Glutamatergic neuron (in vitro differentiated cells): Measurements from ENCODE around the gene IRF6. TPM values are rescaled to one million over a fixed set of nuclear protein-coding genes. Genes with fewer than 3 reads are reported as not detected.
A peak's percentile ranks its signal among the peaks of the same experiment; 100 is the strongest.

Experiments
- DNase-seq: peaks from one replicate; pipeline ENCODE4 v3.0.0; 2022
- H3K27ac Mint-ChIP-seq: one replicate; pipeline ENCODE4 v1.8.0; 2020; ENCODE audit warnings: mild to moderate bottlenecking, mixed read lengths, inconsistent platforms; ENCODE audit not compliant: unreplicated experiment
- H3K27me3 Mint-ChIP-seq: one replicate; pipeline ENCODE4 v1.8.0; 2020; ENCODE audit warnings: mild to moderate bottlenecking, moderate library complexity, mixed read lengths, inconsistent platforms; ENCODE audit not compliant: unreplicated experiment
- H3K36me3 Mint-ChIP-seq: one replicate; pipeline ENCODE4 v1.8.0; 2020; ENCODE audit warnings: mild to moderate bottlenecking, mixed read lengths, inconsistent platforms; ENCODE audit not compliant: unreplicated experiment
- H3K4me1 Mint-ChIP-seq: one replicate; pipeline ENCODE4 v1.8.0; 2020; ENCODE audit warnings: mild to moderate bottlenecking, low read depth, mixed read lengths, inconsistent platforms; ENCODE audit not compliant: unreplicated experiment
- H3K4me3 Mint-ChIP-seq: one replicate; pipeline ENCODE4 v1.8.0; 2020; ENCODE audit warnings: mild to moderate bottlenecking, mixed read lengths, inconsistent platforms; ENCODE audit not compliant: unreplicated experiment
- H3K9me3 Mint-ChIP-seq: one replicate; pipeline ENCODE4 v1.8.0; 2020; ENCODE audit warnings: mild to moderate bottlenecking, moderate library complexity, mixed read lengths, inconsistent platforms; ENCODE audit not compliant: unreplicated experiment
- long read RNA-seq: library from polyadenylated mRNA; unstranded; transcript quantifications from one replicate; pipeline ENCODE4 v2.0.0, GENCODE V29; 2020; ENCODE audit not compliant: unreplicated experiment
- total RNA-seq: library from RNA; stranded (reverse); fragmentation: NEBNext Ultra II Directional; extraction: Animal tissue kit (Norgen Biotek cat#: 25700); gene quantifications from one replicate; pipeline ENCODE4 v1.2.1, GENCODE V29; 2021; ENCODE audit not compliant: unreplicated experiment
- TF ChIP-seq, protein P1 (sequence below): fragments of 200-600 bp; sonication (generic); IDR thresholded peaks from one replicate; pipeline ENCODE4 v1.5.0; 2021; ENCODE audit not compliant: partially characterized antibody, unreplicated experiment

Gene IRF6
- total RNA-seq = 0.47 TPM
- long read RNA-seq, full-length matches to known transcripts = 1 of 1 reads
- long read RNA-seq, partial matches to known transcripts = 0 of 1 reads
- long read RNA-seq, other reads (novel, unspliced or antisense) = 0 of 1 reads

DNA sequence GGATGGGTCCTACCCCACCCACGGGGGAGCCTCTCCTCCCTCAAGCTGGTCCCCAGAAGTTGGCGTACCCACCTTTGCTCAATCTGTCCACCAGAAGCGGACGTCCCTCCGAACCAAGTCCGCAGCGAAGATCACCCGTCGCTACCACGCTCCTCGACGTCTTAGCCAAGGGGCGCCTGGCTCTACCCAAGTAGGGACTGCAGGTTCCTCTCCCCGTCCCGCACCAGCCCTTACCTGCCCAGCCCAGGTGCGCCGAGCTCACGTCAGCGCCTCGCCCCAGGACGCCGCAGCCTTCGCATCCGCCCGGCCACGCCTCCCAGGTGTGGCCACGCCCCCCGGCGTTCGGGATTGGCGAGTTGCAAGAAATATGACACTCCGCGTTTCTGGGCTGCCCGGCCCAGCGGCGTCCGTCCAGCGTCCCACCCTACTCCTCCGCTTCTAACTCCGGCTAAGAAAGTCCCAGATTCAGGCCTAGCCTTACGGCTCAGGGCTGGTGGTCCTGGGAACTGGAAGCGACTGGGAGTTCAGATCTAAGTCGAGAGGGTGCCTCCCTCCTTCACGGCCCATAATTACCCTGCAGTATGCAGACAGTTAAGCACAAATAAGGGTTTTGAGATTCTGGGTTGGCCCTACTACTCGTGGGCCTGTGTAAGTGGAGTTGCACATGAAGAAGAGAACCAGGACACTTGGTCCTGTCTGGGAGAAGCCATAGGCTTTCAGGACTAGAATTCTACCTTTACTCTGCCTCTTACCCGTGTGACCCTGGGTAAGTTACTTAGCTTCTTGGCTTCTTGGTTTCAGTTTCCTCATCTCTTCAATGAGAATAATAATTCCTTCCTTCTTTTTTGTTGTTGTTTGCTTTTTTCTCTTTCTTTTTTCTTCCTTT is at the start of gene IRF6:
TSS of gene IRF6 (minus strand) at position 268 of the 886 bp plus-strand sequence. CDS start 4,729 bp downstream, outside the sequence.
- DNase-seq = peak; percentile 74
- Mint-ChIP-seq H3K27me3 (peaks cover 7% of the 10 kb centered on the region), H3K36me3 (no peaks in the 10 kb centered on the region), H3K4me3 (peak within 1 kb of the TSS; percentile 80), H3K9me3 (no peaks in the 10 kb centered on the region), H3K27ac (no peak within 1 kb of the TSS), H3K4me1 (peaks cover 5% of the 10 kb centered on the region)
- TF ChIP-seq, protein P1, sequence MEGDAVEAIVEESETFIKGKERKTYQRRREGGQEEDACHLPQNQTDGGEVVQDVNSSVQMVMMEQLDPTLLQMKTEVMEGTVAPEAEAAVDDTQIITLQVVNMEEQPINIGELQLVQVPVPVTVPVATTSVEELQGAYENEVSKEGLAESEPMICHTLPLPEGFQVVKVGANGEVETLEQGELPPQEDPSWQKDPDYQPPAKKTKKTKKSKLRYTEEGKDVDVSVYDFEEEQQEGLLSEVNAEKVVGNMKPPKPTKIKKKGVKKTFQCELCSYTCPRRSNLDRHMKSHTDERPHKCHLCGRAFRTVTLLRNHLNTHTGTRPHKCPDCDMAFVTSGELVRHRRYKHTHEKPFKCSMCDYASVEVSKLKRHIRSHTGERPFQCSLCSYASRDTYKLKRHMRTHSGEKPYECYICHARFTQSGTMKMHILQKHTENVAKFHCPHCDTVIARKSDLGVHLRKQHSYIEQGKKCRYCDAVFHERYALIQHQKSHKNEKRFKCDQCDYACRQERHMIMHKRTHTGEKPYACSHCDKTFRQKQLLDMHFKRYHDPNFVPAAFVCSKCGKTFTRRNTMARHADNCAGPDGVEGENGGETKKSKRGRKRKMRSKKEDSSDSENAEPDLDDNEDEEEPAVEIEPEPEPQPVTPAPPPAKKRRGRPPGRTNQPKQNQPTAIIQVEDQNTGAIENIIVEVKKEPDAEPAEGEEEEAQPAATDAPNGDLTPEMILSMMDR = no peak

DNA sequence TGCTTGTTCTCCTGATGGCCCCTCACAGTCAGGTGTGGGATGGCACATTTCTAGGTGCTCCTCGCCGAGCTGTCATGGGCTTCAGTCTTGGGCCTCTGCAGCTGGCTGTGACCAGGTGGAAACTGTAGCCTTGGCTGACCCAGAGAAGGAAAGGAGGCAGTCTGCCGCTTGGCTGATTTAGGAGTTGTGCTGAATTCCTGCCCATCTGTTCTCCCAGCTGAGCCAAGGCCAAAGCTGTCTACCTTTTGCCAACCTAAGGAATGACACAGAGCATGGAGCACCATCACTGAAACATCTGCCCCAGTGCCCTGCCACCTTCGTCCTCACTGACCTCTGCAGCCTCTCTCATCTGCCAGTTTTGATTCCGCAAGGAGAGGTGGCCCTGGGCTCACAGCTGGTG is 49.7 kb upstream of the IRF6 start:
- TF ChIP-seq, protein P1 = no peak
- Mint-ChIP-seq H3K9me3 (peaks cover 1% of the 10 kb centered on the region), H3K4me1 (peaks cover 12% of the 10 kb centered on the region)

DNA sequence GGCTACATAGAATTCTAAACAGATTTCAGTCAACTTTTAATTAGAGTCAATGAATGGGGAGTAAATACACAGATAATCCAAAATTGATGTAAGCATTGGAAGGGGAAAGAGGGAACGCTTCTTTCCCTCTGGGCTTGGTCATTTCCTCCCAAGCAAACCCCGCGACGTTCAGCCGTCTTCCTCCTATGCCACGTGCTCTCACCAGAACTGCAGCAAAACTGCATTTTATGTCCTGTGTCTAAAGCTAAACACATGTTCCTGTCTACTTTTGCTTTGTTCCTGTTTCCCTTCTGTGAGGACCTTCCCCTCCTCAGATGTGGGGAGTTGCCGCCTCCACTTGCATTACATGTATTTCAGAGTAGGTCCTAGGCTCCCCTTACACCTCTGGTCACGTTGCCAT is 49.1 kb upstream of the IRF6 start:
- H3K9me3 Mint-ChIP-seq = peaks cover 1% of the 10 kb centered on the region
- H3K27ac Mint-ChIP-seq = no peak overlapping the region
- TF ChIP-seq, protein P1 = no peak
- H3K4me1 Mint-ChIP-seq = peaks cover 19% of the 10 kb centered on the region
- H3K27me3 Mint-ChIP-seq = no peaks in the 10 kb centered on the region
- H3K4me3 Mint-ChIP-seq = no peak overlapping the region
- DNase-seq = no peak
- H3K36me3 Mint-ChIP-seq = no peaks in the 10 kb centered on the region

More for the DNA sequence above, 49.7 kb upstream of the IRF6 start:
- Mint-ChIP-seq H3K27ac (no peak overlapping the region), H3K36me3 (no peaks in the 10 kb centered on the region), H3K4me3 (no peak overlapping the region), H3K27me3 (no peaks in the 10 kb centered on the region)
- no peak for DNase-seq

DNA sequence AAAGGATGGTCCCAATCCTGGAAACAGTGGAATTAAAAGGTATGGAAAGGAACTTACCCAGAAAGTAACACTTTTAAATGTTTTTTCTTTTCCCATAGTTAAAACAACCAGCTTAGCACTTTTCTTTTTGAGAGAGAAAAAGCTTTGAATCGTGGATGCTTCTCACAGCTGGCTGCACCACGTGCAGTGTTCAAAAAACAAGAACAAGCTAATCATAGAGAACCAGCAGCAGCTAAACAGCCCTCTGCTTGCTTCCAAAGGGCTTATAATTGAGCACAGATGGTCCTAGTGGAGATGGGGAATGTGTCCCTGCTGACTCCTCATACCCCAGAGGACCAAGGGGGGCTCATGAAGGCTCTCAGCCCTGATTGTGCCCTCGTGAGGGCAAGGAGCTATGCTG is 48.3 kb upstream of the IRF6 start:
- Mint-ChIP-seq H3K4me1 (peaks cover 24% of the 10 kb centered on the region), H3K27me3 (no peaks in the 10 kb centered on the region), H3K36me3 (no peaks in the 10 kb centered on the region), H3K27ac (no peak overlapping the region), H3K4me3 (no peak overlapping the region), H3K9me3 (peaks cover 1% of the 10 kb centered on the region)
- DNase-seq = no peak
- TF ChIP-seq, protein P1 = no peak

DNA sequence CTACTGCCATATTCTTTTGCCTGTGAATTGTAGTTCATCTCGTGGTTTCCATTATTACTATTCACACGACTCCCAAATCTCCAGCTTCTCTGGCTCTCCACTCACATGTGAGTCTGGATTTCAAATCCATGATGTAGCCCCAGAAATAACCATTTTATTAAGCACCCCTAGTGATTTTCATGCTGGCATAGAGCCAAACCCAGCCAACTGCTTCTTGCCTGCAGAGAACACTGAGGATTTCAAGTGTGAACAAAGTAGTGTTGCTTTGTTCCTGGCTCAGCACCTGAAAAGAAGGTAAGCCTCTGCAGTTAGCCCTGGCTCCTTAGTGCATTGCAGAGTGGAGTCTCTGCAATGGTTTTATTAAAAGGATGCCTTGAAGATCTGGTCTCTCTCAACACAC is 47.7 kb upstream of the IRF6 start:
- Mint-ChIP-seq H3K36me3 (no peaks in the 10 kb centered on the region), H3K4me3 (no peak overlapping the region), H3K4me1 (peaks cover 24% of the 10 kb centered on the region), H3K27me3 (no peaks in the 10 kb centered on the region), H3K9me3 (peaks cover 1% of the 10 kb centered on the region), H3K27ac (peak overlapping the region; percentile 13)
- TF ChIP-seq, protein P1 = no peak
- DNase-seq = no peak
